ENCODE measurements around the gene ZNF385B.

The ZNF385B gene

DNA sequence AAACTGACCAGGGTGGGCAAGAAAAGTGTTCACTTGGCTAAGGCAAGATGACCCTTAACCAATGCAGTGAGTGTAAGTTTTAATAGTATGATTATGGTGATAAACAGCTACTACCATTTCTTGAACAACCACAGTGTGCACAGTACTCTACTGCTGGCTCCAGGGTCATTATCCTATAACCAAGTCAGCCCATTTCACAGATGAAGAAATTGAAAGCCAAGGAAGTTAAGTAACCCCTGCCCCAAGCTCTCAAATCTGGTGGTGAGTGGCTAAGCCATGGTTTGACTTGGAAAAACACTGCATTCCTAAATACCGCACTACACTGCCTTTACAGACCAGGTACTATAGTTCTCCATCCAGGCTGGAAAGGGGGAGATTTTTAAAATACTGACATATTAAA is 5.7 kb downstream of the ZNF385B start:
- Histone ChIP-seq H3K4me1 (ENCODE audit: control insufficient read depth, insufficient read depth, low read length) (peaks cover 2% of the 10 kb centered on the region; the same call in 1 of the 2 replicates), H3K36me3 (ENCODE audit: control insufficient read depth, insufficient read depth, low read length) (no peaks in the 10 kb centered on the region), H3K9me3 (ENCODE audit: control insufficient read depth, insufficient read depth, low read length) (no peaks in the 10 kb centered on the region), H3K9ac (ENCODE audit: low read depth, low read length) (no peak overlapping the region), H3K27me3 (ENCODE audit: control insufficient read depth, insufficient read depth, low read length) (peaks cover 33% of the 10 kb centered on the region), H3K4me3 (ENCODE audit: low read depth, low read length) (no peak overlapping the region), H3K27ac (ENCODE audit: low read depth, low read length) (no peak overlapping the region)

DNA sequence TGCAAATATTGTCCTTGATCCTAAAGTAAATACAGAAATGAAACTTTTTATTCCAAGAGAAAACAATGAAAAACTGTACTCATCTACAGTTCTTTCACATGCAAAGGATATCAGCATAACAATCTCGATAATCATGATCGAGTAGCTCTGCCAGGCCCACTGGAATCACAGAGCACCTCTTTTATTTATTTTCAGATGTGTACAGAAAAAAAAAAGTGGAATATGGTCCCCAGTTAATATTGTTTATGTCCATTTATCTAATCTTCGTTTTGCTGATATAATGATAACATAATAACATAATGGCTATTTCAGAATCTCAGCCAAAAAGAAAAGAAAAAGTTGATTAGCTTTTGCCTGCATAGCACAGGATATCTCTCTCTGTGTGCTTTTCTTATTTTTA is 6.5 kb downstream of the ZNF385B start:
- Histone ChIP-seq H3K4me1 (ENCODE audit: control insufficient read depth, insufficient read depth, low read length) (peaks cover 2% of the 10 kb centered on the region; the same call in 1 of the 2 replicates), H3K27ac (ENCODE audit: low read depth, low read length) (no peak overlapping the region), H3K36me3 (ENCODE audit: control insufficient read depth, insufficient read depth, low read length) (no peaks in the 10 kb centered on the region), H3K9me3 (ENCODE audit: control insufficient read depth, insufficient read depth, low read length) (no peaks in the 10 kb centered on the region), H3K4me3 (ENCODE audit: low read depth, low read length) (no peak overlapping the region), H3K27me3 (ENCODE audit: control insufficient read depth, insufficient read depth, low read length) (peaks cover 26% of the 10 kb centered on the region), H3K9ac (ENCODE audit: low read depth, low read length) (no peak overlapping the region)

DNA sequence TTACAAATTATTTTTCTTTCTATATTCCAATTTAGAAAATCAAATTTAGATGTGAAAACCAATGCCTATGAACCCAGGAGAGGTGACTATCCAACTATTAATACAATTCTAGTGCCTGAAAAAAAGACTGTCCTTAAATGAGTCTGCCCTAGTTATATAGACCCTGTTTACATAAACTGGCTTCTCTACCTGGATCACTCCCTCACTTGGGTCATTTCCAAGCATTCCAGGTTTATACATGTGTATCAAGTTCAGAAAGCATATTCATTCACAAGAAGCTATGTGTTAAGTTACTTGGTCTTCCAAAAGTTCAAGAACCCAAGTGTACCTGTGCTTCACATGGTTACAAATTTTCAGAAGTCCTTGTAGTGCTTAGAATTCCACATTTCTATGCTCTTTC is 8.3 kb downstream of the ZNF385B start:
- Histone ChIP-seq H3K36me3 (ENCODE audit: control insufficient read depth, insufficient read depth, low read length) (no peaks in the 10 kb centered on the region), H3K4me1 (ENCODE audit: control insufficient read depth, insufficient read depth, low read length) (peaks cover 2% of the 10 kb centered on the region; the same call in 1 of the 2 replicates), H3K4me3 (ENCODE audit: low read depth, low read length) (no peak overlapping the region), H3K9ac (ENCODE audit: low read depth, low read length) (no peak overlapping the region), H3K27me3 (ENCODE audit: control insufficient read depth, insufficient read depth, low read length) (peaks cover 8% of the 10 kb centered on the region; the same call in 1 of the 2 replicates), H3K9me3 (ENCODE audit: control insufficient read depth, insufficient read depth, low read length) (no peaks in the 10 kb centered on the region), H3K27ac (ENCODE audit: low read depth, low read length) (no peak overlapping the region)

DNA sequence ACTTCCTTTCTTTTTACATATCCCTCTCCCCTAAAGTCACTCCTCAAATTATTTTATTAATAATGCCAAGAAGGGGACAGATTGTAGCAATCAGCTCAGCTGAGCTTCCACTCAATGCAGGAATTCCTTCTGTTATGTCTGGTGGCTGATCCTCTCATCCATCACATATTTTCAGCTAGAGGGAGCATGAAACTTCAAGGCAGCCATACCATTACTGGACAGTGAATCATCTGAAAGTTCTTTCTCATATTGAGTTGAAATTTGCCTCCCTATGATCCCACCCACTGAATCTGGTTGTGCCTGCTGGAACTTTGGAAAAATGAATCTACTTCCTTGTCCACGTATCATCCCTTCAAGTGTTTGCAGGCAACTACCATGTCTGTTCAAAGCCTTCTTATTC is 11.2 kb downstream of the ZNF385B start:
- Histone ChIP-seq H3K36me3 (ENCODE audit: control insufficient read depth, insufficient read depth, low read length) (no peaks in the 10 kb centered on the region), H3K27ac (ENCODE audit: low read depth, low read length) (no peak overlapping the region), H3K4me3 (ENCODE audit: low read depth, low read length) (no peak overlapping the region), H3K4me1 (ENCODE audit: control insufficient read depth, insufficient read depth, low read length) (no peaks in the 10 kb centered on the region), H3K27me3 (ENCODE audit: control insufficient read depth, insufficient read depth, low read length) (no peaks in the 10 kb centered on the region), H3K9me3 (ENCODE audit: control insufficient read depth, insufficient read depth, low read length) (no peaks in the 10 kb centered on the region), H3K9ac (ENCODE audit: low read depth, low read length) (no peak overlapping the region)

DNA sequence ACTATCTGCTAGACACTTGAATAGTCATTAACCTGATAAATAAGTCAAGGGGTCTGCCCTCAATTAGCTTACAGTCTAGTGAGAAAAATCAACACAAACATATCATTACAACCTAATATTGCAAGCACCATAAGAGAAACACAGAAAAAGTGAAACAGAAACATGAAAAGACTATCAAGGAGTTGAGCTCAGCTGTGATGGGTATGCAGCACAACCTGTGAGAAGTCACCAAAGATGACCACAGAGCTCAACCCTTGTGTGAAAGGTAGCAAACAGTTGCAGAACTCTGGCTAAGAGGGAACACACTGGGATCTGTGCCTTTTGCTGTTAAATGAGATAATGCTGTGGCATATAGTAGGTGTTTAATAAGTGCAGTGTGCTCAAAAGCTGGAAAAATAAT is 11.7 kb downstream of the ZNF385B start:
- no peaks in the 10 kb centered on the region for H3K4me1 ChIP-seq (ENCODE audit: control insufficient read depth, insufficient read depth, low read length)
- H3K9me3 ChIP-seq (ENCODE audit: control insufficient read depth, insufficient read depth, low read length) = no peaks in the 10 kb centered on the region
- H3K36me3 ChIP-seq (ENCODE audit: control insufficient read depth, insufficient read depth, low read length) = no peaks in the 10 kb centered on the region
- no peak overlapping the region for H3K9ac ChIP-seq (ENCODE audit: low read depth, low read length)
- H3K27ac ChIP-seq (ENCODE audit: low read depth, low read length) = no peak overlapping the region
- no peaks in the 10 kb centered on the region for H3K27me3 ChIP-seq (ENCODE audit: control insufficient read depth, insufficient read depth, low read length)
- H3K4me3 ChIP-seq (ENCODE audit: low read depth, low read length) = no peak overlapping the region

DNA sequence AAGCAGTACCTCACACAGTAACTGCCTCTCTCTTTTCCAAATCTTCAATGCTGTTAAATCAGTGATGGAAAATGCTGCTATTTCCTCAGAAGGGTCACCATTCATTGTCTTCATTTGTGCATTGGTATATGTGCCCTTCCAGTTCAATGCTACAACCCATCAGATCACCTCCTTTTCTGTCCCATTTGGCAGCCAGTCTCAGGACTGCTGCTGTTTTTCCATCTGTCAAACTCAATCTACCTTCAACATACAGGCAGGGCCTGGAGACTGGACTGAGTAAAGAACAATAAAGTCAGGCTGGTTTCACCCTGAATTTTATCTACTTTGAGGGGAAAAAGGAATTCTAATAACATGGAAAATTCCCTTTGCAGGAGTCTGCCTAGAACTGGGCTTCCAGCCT is 17.9 kb downstream of the ZNF385B start:
- H3K27me3 ChIP-seq (ENCODE audit: control insufficient read depth, insufficient read depth, low read length) = no peaks in the 10 kb centered on the region
- H3K9me3 ChIP-seq (ENCODE audit: control insufficient read depth, insufficient read depth, low read length) = no peaks in the 10 kb centered on the region
- no peak overlapping the region for H3K4me3 ChIP-seq (ENCODE audit: low read depth, low read length)
- H3K9ac ChIP-seq (ENCODE audit: low read depth, low read length) = no peak overlapping the region
- no peaks in the 10 kb centered on the region for H3K36me3 ChIP-seq (ENCODE audit: control insufficient read depth, insufficient read depth, low read length)
- H3K27ac ChIP-seq (ENCODE audit: low read depth, low read length) = no peak overlapping the region
- H3K4me1 ChIP-seq (ENCODE audit: control insufficient read depth, insufficient read depth, low read length) = no peaks in the 10 kb centered on the region

DNA sequence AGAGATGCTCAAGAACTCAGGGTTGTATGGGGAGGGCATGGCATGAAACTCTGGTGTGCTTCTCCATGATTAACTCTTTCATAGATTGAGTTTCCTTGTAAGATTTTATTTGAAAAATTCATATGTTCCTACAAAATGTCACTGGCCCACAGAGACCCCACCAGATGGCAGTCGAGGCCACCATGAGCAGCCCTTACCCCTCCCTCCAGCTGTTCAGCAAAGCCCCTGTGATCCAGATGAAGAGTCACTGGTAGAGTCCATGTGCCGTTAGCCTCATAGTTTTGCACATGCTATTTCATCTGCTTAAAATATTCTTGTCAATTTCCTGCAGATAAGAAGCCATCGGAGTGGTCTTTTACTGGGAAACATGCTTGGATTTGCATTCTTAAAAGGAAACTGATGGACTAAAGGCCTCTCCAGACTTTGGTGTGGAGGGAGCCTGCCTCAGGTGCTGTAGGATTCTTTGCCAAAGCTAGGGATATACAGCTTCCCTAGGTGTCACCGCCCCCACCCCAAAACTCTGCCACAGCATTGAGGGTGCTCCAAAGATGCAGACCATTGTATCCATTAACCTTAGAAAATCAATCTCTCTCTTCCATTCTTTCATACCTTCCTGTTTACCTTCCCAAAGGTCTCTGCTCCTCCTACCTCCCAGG is 18.8 kb downstream of the ZNF385B start:
- H3K27ac ChIP-seq (ENCODE audit: low read depth, low read length) = no peak overlapping the region
- H3K9ac ChIP-seq (ENCODE audit: low read depth, low read length) = no peak overlapping the region
- H3K27me3 ChIP-seq (ENCODE audit: control insufficient read depth, insufficient read depth, low read length) = no peaks in the 10 kb centered on the region
- no peaks in the 10 kb centered on the region for H3K36me3 ChIP-seq (ENCODE audit: control insufficient read depth, insufficient read depth, low read length)
- peaks cover under 1% of the 10 kb centered on the region; the same call in 1 of the 2 replicates for H3K4me1 ChIP-seq (ENCODE audit: control insufficient read depth, insufficient read depth, low read length)
- no peak overlapping the region for H3K4me3 ChIP-seq (ENCODE audit: low read depth, low read length)
- H3K9me3 ChIP-seq (ENCODE audit: control insufficient read depth, insufficient read depth, low read length) = no peaks in the 10 kb centered on the region

DNA sequence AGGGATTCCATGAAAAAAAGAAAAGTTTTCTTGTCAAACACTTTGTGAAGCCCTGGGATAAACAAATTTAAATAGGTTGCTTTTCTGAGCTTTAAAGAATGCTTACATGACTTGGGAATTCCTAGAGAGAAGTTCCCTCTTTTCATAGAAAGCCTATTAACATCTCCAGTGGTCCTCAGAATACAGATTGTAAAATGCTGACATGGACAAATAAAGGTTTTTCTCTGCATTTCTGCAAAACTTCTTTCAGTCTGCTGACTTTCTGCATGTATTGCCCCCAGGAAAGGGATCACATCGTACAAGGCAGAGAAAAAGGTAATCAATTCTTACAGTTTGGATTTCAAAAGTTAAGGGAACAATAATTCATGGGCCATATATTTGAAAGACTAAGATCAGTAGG is 20.6 kb downstream of the ZNF385B start:
- no peaks in the 10 kb centered on the region for H3K27me3 ChIP-seq (ENCODE audit: control insufficient read depth, insufficient read depth, low read length)
- peaks cover 4% of the 10 kb centered on the region; the same call in 1 of the 2 replicates for H3K4me1 ChIP-seq (ENCODE audit: control insufficient read depth, insufficient read depth, low read length)
- no peaks in the 10 kb centered on the region for H3K9me3 ChIP-seq (ENCODE audit: control insufficient read depth, insufficient read depth, low read length)
- no peak overlapping the region for H3K4me3 ChIP-seq (ENCODE audit: low read depth, low read length)
- H3K9ac ChIP-seq (ENCODE audit: low read depth, low read length) = no peak overlapping the region
- no peak overlapping the region for H3K27ac ChIP-seq (ENCODE audit: low read depth, low read length)
- no peaks in the 10 kb centered on the region for H3K36me3 ChIP-seq (ENCODE audit: control insufficient read depth, insufficient read depth, low read length)

DNA sequence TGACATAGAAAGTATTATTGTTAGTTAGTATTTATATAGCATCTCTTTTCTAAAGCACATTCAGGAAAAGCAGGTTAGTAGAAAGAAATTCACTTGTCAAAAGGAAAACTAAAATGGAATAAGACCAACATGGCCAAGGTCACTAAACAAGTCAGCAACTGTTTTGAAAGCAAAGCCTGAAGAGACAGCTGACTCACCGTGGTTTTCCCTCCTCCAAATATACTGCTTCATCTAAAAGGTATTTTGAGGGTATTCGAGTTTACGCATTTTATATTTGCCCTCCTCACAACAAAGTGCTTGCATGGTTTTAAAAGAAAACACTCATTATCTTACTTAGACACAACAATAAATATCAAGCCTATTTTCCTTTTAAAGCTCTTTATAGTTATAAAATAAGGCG is 24.0 kb downstream of the ZNF385B start:
- Histone ChIP-seq H3K27me3 (ENCODE audit: control insufficient read depth, insufficient read depth, low read length) (no peaks in the 10 kb centered on the region), H3K9me3 (ENCODE audit: control insufficient read depth, insufficient read depth, low read length) (no peaks in the 10 kb centered on the region), H3K9ac (ENCODE audit: low read depth, low read length) (no peak overlapping the region), H3K4me3 (ENCODE audit: low read depth, low read length) (no peak overlapping the region), H3K36me3 (ENCODE audit: control insufficient read depth, insufficient read depth, low read length) (no peaks in the 10 kb centered on the region), H3K4me1 (ENCODE audit: control insufficient read depth, insufficient read depth, low read length) (peaks cover 5% of the 10 kb centered on the region; the same call in 1 of the 2 replicates), H3K27ac (ENCODE audit: low read depth, low read length) (no peak overlapping the region)

DNA sequence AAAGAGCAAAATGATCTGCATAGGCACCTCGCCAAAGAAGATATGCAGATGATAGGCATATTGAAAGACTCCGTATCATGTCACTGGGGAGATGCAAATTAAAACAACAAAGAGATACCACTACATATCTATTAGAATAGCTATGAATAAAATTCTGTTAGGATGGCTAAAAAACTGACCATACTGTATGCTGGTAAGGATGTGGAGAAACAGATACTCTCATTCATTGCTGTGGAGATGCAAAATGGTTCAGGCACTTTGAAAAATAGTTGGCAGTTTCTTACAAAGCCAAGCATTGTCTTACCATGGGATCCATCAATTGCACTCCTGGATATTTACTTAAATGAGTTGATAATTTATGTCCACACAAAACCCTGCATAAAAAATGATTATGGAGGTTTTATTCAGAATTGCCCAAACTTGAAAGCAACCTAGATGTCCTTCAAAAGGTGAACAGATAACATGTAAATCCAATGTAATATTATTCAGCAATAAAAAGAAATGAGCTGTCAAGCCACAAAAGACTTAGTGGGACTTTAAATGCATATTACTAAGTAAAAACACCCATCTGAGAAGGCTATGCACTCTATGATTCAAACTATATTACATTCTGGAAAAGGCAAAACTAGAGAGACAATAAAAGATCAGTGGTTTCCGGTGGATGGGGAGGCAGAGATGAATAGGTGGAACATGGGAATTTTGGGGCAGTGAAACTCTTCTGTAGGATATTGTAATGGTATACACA is 31.2 kb downstream of the ZNF385B start:
- no peaks in the 10 kb centered on the region for H3K36me3 ChIP-seq (ENCODE audit: control insufficient read depth, insufficient read depth, low read length)
- no peaks in the 10 kb centered on the region for H3K9me3 ChIP-seq (ENCODE audit: control insufficient read depth, insufficient read depth, low read length)
- no peak overlapping the region for H3K27ac ChIP-seq (ENCODE audit: low read depth, low read length)
- no peak overlapping the region for H3K4me3 ChIP-seq (ENCODE audit: low read depth, low read length)
- H3K27me3 ChIP-seq (ENCODE audit: control insufficient read depth, insufficient read depth, low read length) = no peaks in the 10 kb centered on the region
- peaks cover 14% of the 10 kb centered on the region for H3K4me1 ChIP-seq (ENCODE audit: control insufficient read depth, insufficient read depth, low read length)
- no peak overlapping the region for H3K9ac ChIP-seq (ENCODE audit: low read depth, low read length)

DNA sequence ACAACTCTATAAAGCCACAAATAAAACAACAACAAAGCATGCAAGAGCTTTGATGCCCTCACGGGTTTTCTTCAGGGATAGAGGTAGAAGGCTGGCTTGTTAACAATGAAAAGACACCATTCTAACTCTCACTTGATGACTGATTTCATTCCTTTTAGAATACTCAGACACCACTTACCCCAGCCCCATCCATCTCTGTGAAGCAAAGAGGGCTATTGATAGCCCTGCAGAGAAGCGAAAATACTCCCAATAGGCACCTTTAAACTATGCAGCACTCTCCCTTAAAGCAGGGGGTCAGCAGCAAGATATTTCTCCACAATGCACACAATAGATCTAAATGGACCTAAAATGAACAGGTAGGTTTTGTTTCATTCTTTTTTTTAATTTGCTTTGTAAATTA is 35.1 kb downstream of the ZNF385B start:
- H3K36me3 ChIP-seq (ENCODE audit: control insufficient read depth, insufficient read depth, low read length) = no peaks in the 10 kb centered on the region
- no peaks in the 10 kb centered on the region for H3K9me3 ChIP-seq (ENCODE audit: control insufficient read depth, insufficient read depth, low read length)

More for the DNA sequence above, 35.1 kb downstream of the ZNF385B start:
- H3K4me1 ChIP-seq (ENCODE audit: control insufficient read depth, insufficient read depth, low read length) = peaks cover 7% of the 10 kb centered on the region; the same call in 1 of the 2 replicates
- no peak overlapping the region for H3K27ac ChIP-seq (ENCODE audit: low read depth, low read length)
- no peak overlapping the region for H3K9ac ChIP-seq (ENCODE audit: low read depth, low read length)
- no peak overlapping the region for H3K4me3 ChIP-seq (ENCODE audit: low read depth, low read length)
- no peaks in the 10 kb centered on the region for H3K27me3 ChIP-seq (ENCODE audit: control insufficient read depth, insufficient read depth, low read length)
